ENCODE data around the gene FAM13A. TPM values are rescaled to one million over a fixed set of nuclear protein-coding genes. Genes with fewer than 3 reads are reported as not detected.

Gene FAM13A
- total RNA-seq, 1 donor from 2014 or later, result 16.7 TPM

DNA sequence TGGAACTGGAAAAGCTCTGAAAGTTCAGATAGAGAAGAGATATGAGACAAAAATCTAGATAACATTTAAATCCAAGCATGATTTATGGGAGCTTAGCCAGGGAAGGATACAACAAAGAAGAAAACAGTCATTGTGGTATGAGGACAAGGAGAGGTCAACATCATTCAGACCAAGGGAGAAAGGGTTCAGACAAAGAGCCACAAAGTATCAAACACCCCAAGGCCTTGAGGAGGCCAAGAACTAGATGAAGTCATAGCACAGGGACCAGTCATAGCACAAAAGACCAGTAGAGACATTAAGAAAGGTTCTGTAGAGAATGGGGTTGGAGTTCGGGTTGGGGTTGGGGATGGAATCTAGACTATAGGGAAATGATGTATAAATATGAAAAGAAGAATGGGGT is 282.0 kb downstream of the FAM13A start:
- TF ChIP-seq, protein P1, sequence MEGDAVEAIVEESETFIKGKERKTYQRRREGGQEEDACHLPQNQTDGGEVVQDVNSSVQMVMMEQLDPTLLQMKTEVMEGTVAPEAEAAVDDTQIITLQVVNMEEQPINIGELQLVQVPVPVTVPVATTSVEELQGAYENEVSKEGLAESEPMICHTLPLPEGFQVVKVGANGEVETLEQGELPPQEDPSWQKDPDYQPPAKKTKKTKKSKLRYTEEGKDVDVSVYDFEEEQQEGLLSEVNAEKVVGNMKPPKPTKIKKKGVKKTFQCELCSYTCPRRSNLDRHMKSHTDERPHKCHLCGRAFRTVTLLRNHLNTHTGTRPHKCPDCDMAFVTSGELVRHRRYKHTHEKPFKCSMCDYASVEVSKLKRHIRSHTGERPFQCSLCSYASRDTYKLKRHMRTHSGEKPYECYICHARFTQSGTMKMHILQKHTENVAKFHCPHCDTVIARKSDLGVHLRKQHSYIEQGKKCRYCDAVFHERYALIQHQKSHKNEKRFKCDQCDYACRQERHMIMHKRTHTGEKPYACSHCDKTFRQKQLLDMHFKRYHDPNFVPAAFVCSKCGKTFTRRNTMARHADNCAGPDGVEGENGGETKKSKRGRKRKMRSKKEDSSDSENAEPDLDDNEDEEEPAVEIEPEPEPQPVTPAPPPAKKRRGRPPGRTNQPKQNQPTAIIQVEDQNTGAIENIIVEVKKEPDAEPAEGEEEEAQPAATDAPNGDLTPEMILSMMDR (IDR thresholded peaks at IDR 0.05; ENCODE audit: unreplicated experiment), result no peak
- Mint-ChIP-seq H3K27ac (ENCODE audit: unreplicated experiment) (no peak overlapping the region), H3K9me3 (ENCODE audit: unreplicated experiment) (no peaks in the 10 kb centered on the region), H3K27me3 (ENCODE audit: unreplicated experiment) (no peaks in the 10 kb centered on the region), H3K4me3 (ENCODE audit: unreplicated experiment) (no peak overlapping the region), H3K4me1 (ENCODE audit: unreplicated experiment) (no peaks in the 10 kb centered on the region), H3K36me3 (ENCODE audit: low read depth, unreplicated experiment) (peaks cover 19% of the 10 kb centered on the region)
- no peak for DNase-seq (ENCODE audit: low spot score)

- no peak overlapping the region for H3K27ac Mint-ChIP-seq (ENCODE audit: unreplicated experiment)
- H3K4me1 Mint-ChIP-seq (ENCODE audit: unreplicated experiment), result no peaks in the 10 kb centered on the region
- H3K9me3 Mint-ChIP-seq (ENCODE audit: unreplicated experiment), result no peaks in the 10 kb centered on the region
- H3K27me3 Mint-ChIP-seq (ENCODE audit: unreplicated experiment), result no peaks in the 10 kb centered on the region
- no peak overlapping the region for H3K4me3 Mint-ChIP-seq (ENCODE audit: unreplicated experiment)
- peaks cover 19% of the 10 kb centered on the region for H3K36me3 Mint-ChIP-seq (ENCODE audit: low read depth, unreplicated experiment)
- DNase-seq (ENCODE audit: low spot score), result no peak
- TF ChIP-seq, protein P1 (IDR thresholded peaks at IDR 0.05; ENCODE audit: unreplicated experiment), result no peak
These were observed 285.0 kb downstream of the FAM13A start for GRCh38 chr4:88771883-88772450.

GRCh38 chr4:88765729-88766128 is 291.3 kb downstream of the FAM13A start:
- Mint-ChIP-seq H3K27ac (ENCODE audit: unreplicated experiment) (no peak overlapping the region), H3K4me1 (ENCODE audit: unreplicated experiment) (peaks cover 5% of the 10 kb centered on the region)

DNA sequence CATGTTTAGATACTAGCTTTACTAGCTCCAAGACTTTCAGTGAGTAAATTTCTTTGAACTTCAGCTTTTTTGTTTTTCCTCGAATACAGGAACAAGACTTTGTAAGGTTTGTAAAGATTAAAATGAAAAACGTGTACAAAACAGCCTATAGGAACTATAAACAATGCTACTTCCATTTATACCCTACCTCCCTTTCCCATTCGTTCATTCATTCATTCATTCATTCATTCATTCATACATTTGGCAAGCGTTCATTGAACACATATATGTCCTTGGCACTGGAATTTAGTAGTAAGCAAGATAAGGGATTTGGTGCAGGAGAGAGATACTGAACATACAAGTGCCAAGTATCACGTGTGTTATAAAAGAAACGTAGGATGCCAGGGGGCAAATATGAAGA is 293.9 kb downstream of the FAM13A start:
- peaks cover 3% of the 10 kb centered on the region for H3K36me3 Mint-ChIP-seq (ENCODE audit: low read depth, unreplicated experiment)
- TF ChIP-seq, protein P1 (IDR thresholded peaks at IDR 0.05; ENCODE audit: unreplicated experiment), result no peak
- no peak for DNase-seq (ENCODE audit: low spot score)
- H3K9me3 Mint-ChIP-seq (ENCODE audit: unreplicated experiment), result no peaks in the 10 kb centered on the region
- peaks cover 4% of the 10 kb centered on the region for H3K27me3 Mint-ChIP-seq (ENCODE audit: unreplicated experiment)
- H3K27ac Mint-ChIP-seq (ENCODE audit: unreplicated experiment), result no peak overlapping the region
- H3K4me3 Mint-ChIP-seq (ENCODE audit: unreplicated experiment), result no peak overlapping the region
- H3K4me1 Mint-ChIP-seq (ENCODE audit: unreplicated experiment), result peaks cover 20% of the 10 kb centered on the region

More at GRCh38 chr4:88765729-88766128, 291.3 kb downstream of the FAM13A start:
- peaks cover 4% of the 10 kb centered on the region for H3K27me3 Mint-ChIP-seq (ENCODE audit: unreplicated experiment)
- peaks cover 3% of the 10 kb centered on the region for H3K36me3 Mint-ChIP-seq (ENCODE audit: low read depth, unreplicated experiment)
- DNase-seq (ENCODE audit: low spot score), result no peak
- TF ChIP-seq, protein P1 (IDR thresholded peaks at IDR 0.05; ENCODE audit: unreplicated experiment), result no peak
- H3K4me3 Mint-ChIP-seq (ENCODE audit: unreplicated experiment), result no peak overlapping the region
- H3K9me3 Mint-ChIP-seq (ENCODE audit: unreplicated experiment), result no peaks in the 10 kb centered on the region

DNA sequence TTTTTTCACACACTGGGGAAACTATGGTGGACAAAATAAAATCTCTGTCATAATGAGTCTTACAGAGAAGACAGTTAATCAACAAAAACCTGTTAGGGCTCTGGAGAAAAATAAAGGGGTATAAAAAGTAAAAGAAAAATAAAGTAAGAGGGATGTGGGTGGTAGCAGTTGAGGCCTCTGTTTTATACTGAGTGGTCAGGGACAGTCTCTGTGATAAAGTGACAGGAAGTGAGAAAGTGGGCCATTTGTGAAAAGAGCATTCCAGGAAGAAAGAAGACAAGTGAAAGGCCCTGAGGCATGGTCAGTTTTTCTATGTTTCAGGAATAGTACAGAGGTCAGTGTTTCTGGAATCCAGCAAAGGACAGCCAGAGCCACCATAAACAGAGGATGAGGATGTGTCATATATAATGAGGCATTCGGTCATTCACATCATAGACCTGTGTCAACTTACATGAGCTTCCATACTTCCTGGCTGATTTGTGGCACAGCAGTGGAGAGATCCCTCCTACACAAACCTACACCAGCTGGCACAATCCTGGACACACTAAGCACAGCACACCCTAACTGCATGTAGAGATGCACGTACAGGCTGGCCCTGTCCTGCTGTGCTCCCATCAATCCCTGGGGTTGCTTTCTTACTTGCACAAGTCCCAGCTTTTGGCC is 295.0 kb downstream of the FAM13A start:
- no peak overlapping the region for H3K4me3 Mint-ChIP-seq (ENCODE audit: unreplicated experiment)
- H3K9me3 Mint-ChIP-seq (ENCODE audit: unreplicated experiment), result no peaks in the 10 kb centered on the region
- H3K27ac Mint-ChIP-seq (ENCODE audit: unreplicated experiment), result peak overlapping the region; percentile 33
- no peak for DNase-seq (ENCODE audit: low spot score)
- peaks cover 4% of the 10 kb centered on the region for H3K27me3 Mint-ChIP-seq (ENCODE audit: unreplicated experiment)
- TF ChIP-seq, protein P1 (IDR thresholded peaks at IDR 0.05; ENCODE audit: unreplicated experiment), result no peak
- H3K36me3 Mint-ChIP-seq (ENCODE audit: low read depth, unreplicated experiment), result peaks cover 3% of the 10 kb centered on the region
- H3K4me1 Mint-ChIP-seq (ENCODE audit: unreplicated experiment), result peaks cover 20% of the 10 kb centered on the region

All from endothelial cell (in vitro differentiated cells).